ENCODE data around the gene ARMC9. TPM values are rescaled to one million over a fixed set of nuclear protein-coding genes. Genes with fewer than 3 reads are reported as not detected.

The ARMC9 gene
- total RNA-seq, 1 experiment from 2014 or later: 16.4 TPM

DNA sequence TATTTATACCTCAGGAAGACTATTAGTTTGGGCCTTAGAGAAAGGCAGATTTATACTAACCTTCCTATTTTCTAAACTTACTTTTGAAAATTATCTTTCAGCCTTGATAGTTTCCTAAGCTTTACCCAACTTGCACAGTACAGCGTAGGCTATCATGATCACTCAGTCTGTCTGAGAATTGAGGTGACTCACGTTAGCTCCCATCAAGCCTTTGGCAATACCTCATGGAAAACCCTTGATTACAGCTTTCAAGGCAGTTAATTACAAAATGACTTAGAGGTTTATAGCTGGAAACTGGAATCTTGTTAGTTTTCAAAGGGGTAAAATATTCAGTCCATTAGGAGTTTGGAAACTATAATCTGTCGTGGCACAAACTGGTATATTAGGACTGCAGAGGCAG lies 26.4 kb upstream of the ARMC9 start:
- ChIA-PET POLR2A (no interaction called here), RAD21 (ENCODE audit: low non-redundant PET in 1 of 2, low total read pairs in 2 of 2, uncharacterized antibody in 2 of 2, unreplicated experiment in 2 of 2) (no interaction called here), CTCF (no interaction called here)
- intact Hi-C loops (cut with micrococcal nuclease): no loop called here
- Histone ChIP-seq H3K36me3 (ENCODE audit: control insufficient read depth in 1 of 2, insufficient read depth in 2 of 2, low read length in 2 of 2) (peaks cover 8 to 45% of the 10 kb centered on the region in 2 experiments; a peak in 3 of 4 replicates), H3K4me1 (ENCODE audit: control insufficient read depth in 1 of 2, insufficient read depth in 2 of 2, low read length in 2 of 2) (no peaks in the 10 kb centered on the region), H3K9ac (ENCODE audit: low read length) (no peak overlapping the region), H3K4me2 (ENCODE audit: low read length) (no peak overlapping the region), H3K27me3 (ENCODE audit: insufficient read depth, low read length) (no peaks in the 10 kb centered on the region), H3K4me3 (replicated peaks in 1 of 2; ENCODE audit: low read depth in 1 of 2, low read length in 2 of 2) (no peak overlapping the region), H2AFZ (ENCODE audit: low read depth, low read length, poor library complexity, severe bottlenecking) (no peak overlapping the region), H3K79me2 (ENCODE audit: insufficient read depth, low read length) (no peaks in the 10 kb centered on the region), H3K9me3 (ENCODE audit: control insufficient read depth in 1 of 2, insufficient read depth in 1 of 2, low read depth in 1 of 2, low read length in 2 of 2) (no peaks in the 10 kb centered on the region), H3K27ac (ENCODE audit: low read depth, low read length) (no peak overlapping the region), H4K20me1 (ENCODE audit: insufficient read depth) (no peaks in the 10 kb centered on the region), H3K9me2 (ENCODE audit: insufficient read depth) (no peaks in the 10 kb centered on the region)
- BruUV-seq (replicated peaks): no TSS peak
- ATAC-seq (no peak), DNase-seq (ENCODE audit: low read depth, low spot score) (no peak)
- TF ChIP-seq POLR2AphosphoS5 (IDR thresholded peaks at IDR 0.05; ENCODE audit: low read depth, low read length) (no peak), ZFX (IDR thresholded peaks at IDR 0.05) (no peak), ELF1 (IDR thresholded peaks at IDR 0.05; ENCODE audit: borderline replicate concordance, low read depth) (no peak), SRF (IDR thresholded peaks at IDR 0.05; ENCODE audit: low read depth) (no peak)
- TF ChIP-seq, protein P1, sequence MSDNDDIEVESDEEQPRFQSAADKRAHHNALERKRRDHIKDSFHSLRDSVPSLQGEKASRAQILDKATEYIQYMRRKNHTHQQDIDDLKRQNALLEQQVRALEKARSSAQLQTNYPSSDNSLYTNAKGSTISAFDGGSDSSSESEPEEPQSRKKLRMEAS (IDR thresholded peaks at IDR 0.05): no peak
- TF ChIP-seq, protein P2, sequence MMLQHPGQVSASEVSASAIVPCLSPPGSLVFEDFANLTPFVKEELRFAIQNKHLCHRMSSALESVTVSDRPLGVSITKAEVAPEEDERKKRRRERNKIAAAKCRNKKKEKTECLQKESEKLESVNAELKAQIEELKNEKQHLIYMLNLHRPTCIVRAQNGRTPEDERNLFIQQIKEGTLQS (IDR thresholded peaks at IDR 0.05): no peak
- TF ChIP-seq, protein P3, sequence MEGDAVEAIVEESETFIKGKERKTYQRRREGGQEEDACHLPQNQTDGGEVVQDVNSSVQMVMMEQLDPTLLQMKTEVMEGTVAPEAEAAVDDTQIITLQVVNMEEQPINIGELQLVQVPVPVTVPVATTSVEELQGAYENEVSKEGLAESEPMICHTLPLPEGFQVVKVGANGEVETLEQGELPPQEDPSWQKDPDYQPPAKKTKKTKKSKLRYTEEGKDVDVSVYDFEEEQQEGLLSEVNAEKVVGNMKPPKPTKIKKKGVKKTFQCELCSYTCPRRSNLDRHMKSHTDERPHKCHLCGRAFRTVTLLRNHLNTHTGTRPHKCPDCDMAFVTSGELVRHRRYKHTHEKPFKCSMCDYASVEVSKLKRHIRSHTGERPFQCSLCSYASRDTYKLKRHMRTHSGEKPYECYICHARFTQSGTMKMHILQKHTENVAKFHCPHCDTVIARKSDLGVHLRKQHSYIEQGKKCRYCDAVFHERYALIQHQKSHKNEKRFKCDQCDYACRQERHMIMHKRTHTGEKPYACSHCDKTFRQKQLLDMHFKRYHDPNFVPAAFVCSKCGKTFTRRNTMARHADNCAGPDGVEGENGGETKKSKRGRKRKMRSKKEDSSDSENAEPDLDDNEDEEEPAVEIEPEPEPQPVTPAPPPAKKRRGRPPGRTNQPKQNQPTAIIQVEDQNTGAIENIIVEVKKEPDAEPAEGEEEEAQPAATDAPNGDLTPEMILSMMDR (IDR thresholded peaks at IDR 0.05 in 2 of 3, conservative IDR thresholded peaks at IDR 0.05 in 1 of 3; ENCODE audit: borderline replicate concordance in 1 of 3, insufficient read depth in 1 of 3, low read depth in 2 of 3, low read length in 2 of 3): no peak
- TF ChIP-seq, protein P4, sequence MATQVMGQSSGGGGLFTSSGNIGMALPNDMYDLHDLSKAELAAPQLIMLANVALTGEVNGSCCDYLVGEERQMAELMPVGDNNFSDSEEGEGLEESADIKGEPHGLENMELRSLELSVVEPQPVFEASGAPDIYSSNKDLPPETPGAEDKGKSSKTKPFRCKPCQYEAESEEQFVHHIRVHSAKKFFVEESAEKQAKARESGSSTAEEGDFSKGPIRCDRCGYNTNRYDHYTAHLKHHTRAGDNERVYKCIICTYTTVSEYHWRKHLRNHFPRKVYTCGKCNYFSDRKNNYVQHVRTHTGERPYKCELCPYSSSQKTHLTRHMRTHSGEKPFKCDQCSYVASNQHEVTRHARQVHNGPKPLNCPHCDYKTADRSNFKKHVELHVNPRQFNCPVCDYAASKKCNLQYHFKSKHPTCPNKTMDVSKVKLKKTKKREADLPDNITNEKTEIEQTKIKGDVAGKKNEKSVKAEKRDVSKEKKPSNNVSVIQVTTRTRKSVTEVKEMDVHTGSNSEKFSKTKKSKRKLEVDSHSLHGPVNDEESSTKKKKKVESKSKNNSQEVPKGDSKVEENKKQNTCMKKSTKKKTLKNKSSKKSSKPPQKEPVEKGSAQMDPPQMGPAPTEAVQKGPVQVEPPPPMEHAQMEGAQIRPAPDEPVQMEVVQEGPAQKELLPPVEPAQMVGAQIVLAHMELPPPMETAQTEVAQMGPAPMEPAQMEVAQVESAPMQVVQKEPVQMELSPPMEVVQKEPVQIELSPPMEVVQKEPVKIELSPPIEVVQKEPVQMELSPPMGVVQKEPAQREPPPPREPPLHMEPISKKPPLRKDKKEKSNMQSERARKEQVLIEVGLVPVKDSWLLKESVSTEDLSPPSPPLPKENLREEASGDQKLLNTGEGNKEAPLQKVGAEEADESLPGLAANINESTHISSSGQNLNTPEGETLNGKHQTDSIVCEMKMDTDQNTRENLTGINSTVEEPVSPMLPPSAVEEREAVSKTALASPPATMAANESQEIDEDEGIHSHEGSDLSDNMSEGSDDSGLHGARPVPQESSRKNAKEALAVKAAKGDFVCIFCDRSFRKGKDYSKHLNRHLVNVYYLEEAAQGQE (IDR thresholded peaks at IDR 0.05; ENCODE audit: low read depth): no peak
